ENCODE results near the gene BATF3.

BATF3 gene

DNA sequence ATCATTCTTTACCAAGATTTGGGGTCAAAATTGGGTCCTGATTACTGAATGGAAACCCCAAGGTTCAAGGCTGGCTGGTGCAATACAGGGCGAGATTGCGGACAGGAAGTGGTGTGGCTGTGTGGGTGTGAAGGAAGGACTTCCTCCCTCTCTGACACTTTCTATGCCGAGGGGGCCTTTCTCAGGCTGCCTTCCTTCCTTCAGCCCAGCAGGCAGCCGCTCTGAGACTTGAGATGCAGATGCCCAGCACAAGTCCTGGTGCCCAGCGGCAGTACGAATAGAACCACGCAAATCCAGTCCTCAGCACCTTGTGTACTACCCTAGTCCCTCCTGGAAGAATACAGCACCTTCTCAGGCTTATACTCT lies 16.3 kb downstream of the BATF3 start:
- no peak for DNase-seq (ENCODE audit: low read depth)
- TF ChIP-seq, protein P1, sequence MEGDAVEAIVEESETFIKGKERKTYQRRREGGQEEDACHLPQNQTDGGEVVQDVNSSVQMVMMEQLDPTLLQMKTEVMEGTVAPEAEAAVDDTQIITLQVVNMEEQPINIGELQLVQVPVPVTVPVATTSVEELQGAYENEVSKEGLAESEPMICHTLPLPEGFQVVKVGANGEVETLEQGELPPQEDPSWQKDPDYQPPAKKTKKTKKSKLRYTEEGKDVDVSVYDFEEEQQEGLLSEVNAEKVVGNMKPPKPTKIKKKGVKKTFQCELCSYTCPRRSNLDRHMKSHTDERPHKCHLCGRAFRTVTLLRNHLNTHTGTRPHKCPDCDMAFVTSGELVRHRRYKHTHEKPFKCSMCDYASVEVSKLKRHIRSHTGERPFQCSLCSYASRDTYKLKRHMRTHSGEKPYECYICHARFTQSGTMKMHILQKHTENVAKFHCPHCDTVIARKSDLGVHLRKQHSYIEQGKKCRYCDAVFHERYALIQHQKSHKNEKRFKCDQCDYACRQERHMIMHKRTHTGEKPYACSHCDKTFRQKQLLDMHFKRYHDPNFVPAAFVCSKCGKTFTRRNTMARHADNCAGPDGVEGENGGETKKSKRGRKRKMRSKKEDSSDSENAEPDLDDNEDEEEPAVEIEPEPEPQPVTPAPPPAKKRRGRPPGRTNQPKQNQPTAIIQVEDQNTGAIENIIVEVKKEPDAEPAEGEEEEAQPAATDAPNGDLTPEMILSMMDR (IDR thresholded peaks at IDR 0.05; ENCODE audit: low read length, missing control alignments): no peak
- H3K4me3 ChIP-seq (replicated peaks; ENCODE audit: low read depth, low read length): no peak overlapping the region

DNA sequence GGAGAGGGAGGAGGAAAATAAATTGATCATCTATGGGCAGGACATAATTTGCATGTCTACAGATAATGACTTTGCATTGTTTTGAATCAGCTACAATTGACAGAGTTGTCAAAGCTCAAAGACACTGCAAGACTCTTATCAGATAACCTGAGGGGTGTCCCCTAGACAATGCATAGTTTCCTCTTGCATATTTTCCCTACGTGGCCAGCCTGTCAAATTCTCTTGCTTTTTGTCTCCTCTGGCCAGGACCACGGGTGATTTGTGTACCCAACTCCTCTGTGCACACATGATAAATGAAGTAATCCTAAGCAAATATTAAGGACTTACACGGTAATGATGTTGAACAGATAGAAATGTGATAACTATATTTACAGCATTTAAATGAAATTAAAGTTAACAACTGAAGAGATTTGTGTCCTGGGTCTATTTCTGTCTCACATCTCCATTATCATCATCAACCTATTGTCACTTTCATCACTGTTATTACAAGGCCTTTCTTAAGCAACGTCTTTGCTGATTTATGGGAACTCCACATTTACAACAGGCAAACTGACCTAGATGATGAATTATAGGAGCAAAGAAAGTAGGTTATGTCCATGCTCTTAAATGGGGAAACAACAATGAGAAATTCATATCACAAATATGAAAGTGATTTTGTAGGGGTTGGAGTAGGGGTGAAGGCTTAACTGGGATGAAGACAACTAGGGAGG lies 18.8 kb downstream of the BATF3 start:
- DNase-seq (ENCODE audit: low read depth): no peak
- H3K4me3 ChIP-seq (replicated peaks; ENCODE audit: low read depth, low read length): no peak overlapping the region
- TF ChIP-seq, protein P1 (IDR thresholded peaks at IDR 0.05; ENCODE audit: low read length, missing control alignments): no peak

DNA sequence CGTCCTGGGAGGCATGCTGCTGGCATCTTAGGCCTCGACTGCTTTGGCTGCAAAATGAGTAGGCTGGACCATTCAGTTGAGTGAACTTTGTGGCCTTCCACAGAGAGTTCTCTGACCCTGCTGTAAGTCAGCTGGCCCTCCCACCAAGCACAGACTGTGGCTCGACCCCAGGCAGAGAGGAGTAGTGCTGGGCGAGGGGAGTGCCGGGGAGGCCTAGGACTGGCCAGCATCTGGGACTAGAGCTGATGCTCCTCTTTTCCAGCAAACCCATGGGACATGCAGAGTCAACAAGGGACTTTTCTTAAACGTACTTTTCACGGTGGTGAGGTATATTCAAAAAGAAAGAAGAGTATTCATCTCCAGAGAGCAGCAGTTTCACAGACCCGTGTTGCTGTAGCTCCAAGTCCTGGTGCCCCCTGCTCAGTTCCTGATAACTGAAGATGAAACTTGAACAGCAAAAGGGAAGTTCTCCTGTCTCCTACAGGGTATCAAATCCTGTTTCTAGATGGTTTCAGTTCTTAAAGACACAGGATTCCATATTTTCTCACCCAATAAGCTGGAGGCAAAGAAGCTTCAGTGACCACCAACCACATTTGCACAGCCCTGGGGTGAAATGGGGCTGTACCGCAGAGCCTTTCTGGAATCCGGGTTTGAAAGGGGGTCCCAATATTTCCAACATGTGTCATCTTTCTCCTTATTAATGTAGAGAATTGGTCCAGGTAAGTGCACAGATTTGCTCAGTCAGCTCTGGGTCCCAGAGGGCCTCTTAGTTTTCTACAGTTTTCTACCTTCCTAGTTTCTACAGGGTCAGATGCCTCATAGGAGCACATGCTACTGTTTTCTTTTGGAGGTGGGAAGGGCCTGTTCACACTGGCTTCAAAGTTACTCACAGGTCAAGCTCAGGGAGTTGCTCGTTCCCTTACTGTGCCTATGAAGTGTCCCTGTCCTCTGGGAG lies 20.9 kb downstream of the BATF3 start:
- TF ChIP-seq, protein P1 (IDR thresholded peaks at IDR 0.05; ENCODE audit: low read length, missing control alignments): no peak
- H3K4me3 ChIP-seq (replicated peaks; ENCODE audit: low read depth, low read length): no peak overlapping the region
- no peak for DNase-seq (ENCODE audit: low read depth)

DNA sequence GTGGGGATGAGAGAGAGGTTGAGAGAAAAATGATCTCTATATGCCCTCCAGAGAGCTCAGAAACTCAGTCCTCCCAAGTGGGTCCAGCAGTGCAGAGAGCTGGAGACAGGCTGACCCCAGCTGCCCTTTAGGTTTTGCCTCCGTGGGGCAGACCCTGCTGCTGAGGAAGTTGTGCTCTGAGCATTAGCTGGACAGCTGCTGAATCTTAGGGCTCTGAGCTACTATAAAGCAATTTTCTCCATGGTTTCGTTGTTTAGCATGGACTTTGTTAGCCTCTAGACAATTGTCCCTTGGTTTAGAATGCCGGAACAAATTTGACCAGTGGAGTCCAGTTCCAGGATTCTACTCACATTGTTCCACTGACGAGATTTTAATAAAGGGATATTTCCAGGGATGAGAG lies 22.1 kb downstream of the BATF3 start:
- DNase-seq (ENCODE audit: low read depth): no peak
- TF ChIP-seq, protein P1 (IDR thresholded peaks at IDR 0.05; ENCODE audit: low read length, missing control alignments): no peak
- H3K4me3 ChIP-seq (replicated peaks; ENCODE audit: low read depth, low read length): no peak overlapping the region

DNA sequence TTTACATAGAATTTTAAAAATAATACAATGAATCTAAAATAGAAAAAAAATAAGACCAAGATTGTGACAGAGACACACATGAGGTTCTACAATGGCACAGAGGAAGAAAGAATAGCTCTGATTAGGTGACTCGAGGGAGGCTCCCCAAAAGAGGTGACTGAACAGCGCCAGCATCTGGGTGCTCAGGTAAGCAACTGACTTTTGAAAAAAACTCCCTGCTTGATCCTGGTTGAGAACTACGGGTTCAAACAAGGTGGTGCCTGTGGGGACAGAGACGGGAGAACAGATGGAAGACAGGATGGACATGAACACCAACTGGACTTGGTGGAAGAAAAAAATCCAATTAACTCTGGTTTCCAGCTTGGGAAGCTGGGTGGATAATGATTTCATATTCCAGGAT lies 22.5 kb downstream of the BATF3 start:
- DNase-seq (ENCODE audit: low read depth): no peak
- no peak overlapping the region for H3K4me3 ChIP-seq (replicated peaks; ENCODE audit: low read depth, low read length)
- TF ChIP-seq, protein P1 (IDR thresholded peaks at IDR 0.05; ENCODE audit: low read length, missing control alignments): no peak

DNA sequence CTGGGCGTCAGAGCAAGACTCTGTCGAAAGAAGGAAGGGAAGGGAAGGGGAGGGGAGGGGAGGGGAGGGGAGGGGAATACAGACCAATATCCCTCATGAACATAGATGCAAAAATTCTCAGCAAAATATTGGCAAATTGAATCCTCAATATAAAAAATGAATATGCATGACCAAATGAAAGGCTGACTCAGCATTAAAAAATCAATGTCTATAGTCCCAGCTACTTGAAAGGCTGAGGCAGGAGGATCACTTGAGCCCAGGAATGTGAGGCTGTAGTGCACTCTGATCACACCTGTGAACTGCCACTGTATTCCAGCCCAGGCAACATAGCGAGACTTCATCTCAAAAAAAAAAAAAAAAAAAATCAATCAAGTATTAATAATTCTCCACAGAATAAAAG lies 24.0 kb downstream of the BATF3 start:
- DNase-seq (ENCODE audit: low read depth): no peak
- TF ChIP-seq, protein P1 (IDR thresholded peaks at IDR 0.05; ENCODE audit: low read length, missing control alignments): no peak
- no peak overlapping the region for H3K4me3 ChIP-seq (replicated peaks; ENCODE audit: low read depth, low read length)

All from fibroblast of pulmonary artery (primary cell).